ENCODE data around the gene FARS2.

DNA sequence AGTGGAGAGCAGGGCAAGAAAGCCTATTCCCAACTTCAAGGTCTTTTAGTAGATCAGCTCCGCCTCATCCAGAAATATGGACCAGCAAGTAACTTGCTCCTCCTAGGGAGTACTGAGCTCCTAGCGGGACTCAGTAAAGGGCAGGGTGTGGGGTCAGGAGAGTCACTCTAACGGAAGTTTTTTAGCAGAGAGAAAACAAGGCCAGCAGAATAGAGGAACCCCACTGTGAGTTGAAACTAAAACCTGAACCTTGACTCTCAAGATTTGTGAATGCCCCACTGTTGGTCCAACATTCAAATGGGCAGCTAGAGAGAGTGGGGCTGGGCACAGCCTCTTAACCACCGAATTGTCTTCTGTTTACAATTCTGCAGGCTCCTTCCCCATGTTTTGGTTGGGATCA lies 244.8 kb downstream of the FARS2 start:
- TF ChIP-seq, protein P1, sequence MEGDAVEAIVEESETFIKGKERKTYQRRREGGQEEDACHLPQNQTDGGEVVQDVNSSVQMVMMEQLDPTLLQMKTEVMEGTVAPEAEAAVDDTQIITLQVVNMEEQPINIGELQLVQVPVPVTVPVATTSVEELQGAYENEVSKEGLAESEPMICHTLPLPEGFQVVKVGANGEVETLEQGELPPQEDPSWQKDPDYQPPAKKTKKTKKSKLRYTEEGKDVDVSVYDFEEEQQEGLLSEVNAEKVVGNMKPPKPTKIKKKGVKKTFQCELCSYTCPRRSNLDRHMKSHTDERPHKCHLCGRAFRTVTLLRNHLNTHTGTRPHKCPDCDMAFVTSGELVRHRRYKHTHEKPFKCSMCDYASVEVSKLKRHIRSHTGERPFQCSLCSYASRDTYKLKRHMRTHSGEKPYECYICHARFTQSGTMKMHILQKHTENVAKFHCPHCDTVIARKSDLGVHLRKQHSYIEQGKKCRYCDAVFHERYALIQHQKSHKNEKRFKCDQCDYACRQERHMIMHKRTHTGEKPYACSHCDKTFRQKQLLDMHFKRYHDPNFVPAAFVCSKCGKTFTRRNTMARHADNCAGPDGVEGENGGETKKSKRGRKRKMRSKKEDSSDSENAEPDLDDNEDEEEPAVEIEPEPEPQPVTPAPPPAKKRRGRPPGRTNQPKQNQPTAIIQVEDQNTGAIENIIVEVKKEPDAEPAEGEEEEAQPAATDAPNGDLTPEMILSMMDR (conservative IDR thresholded peaks at IDR 0.05; ENCODE audit: low read depth, low read length), result no peak
- no peak for TF ChIP-seq EZH2 (IDR thresholded peaks at IDR 0.05; ENCODE audit: borderline replicate concordance, low read depth, low read length, poor library complexity, severe bottlenecking)

All from A673 (cell line).